HFFc6 (cell line): ENCODE measurements around the gene CYP2F1. TPM values are rescaled to one million over a fixed set of nuclear protein-coding genes. Genes with fewer than 3 reads are reported as not detected.
"Not testable (repeated sequence)": the region's sequence is repeated elsewhere in the genome, so short reads cannot be mapped to it uniquely, and the experiment has no call there.

Source experiments
- DNase-seq: peaks from one replicate; pipeline ENCODE4 v3.0.0-alpha.2; 2018
- H3K27ac Mint-ChIP-seq: 2 replicates; pipeline ENCODE4 v1.8.0; 2020; ENCODE audit warnings: mild to moderate bottlenecking, mixed read lengths
- H3K27me3 Mint-ChIP-seq: 2 replicates; pipeline ENCODE4 v1.8.0; 2021; ENCODE audit warnings: mild to moderate bottlenecking, moderate library complexity, mixed read lengths; ENCODE audit not compliant: insufficient read depth
- H3K36me3 Mint-ChIP-seq: 2 replicates; pipeline ENCODE4 v1.8.0; 2021; ENCODE audit warnings: low read depth, mixed read lengths
- H3K4me1 Mint-ChIP-seq: 2 replicates; pipeline ENCODE4 v1.8.0; 2020; ENCODE audit warnings: low read depth, mixed read lengths
- H3K4me3 Mint-ChIP-seq: 2 replicates; pipeline ENCODE4 v1.8.0; 2020; ENCODE audit warnings: mild to moderate bottlenecking, moderate library complexity, mixed read lengths
- H3K9me3 Mint-ChIP-seq: 2 replicates; pipeline ENCODE4 v1.8.0; 2020; ENCODE audit warnings: mild to moderate bottlenecking, mixed read lengths
- total RNA-seq, 6 experiments: library from RNA; stranded (reverse); fragmentation: NEBNext Ultra II Directional; extraction: Animal tissue kit (Norgen Biotek cat#: 25700); gene quantifications; 2 replicates in 1 of 6; 3 replicates in 5 of 6; pipeline ENCODE4 v1.2.3, GENCODE V29; 2021
- TF ChIP-seq, protein P1 (sequence below): fragments of 200-600 bp; sonication (generic); IDR thresholded peaks from 2 replicates; pipeline ENCODE4 v1.5.0; 2021; ENCODE audit warnings: antibody characterized with exemption, mild to moderate bottlenecking

CYP2F1 gene
- total RNA-seq, 6 experiments from 2014 or later: not detected

DNA sequence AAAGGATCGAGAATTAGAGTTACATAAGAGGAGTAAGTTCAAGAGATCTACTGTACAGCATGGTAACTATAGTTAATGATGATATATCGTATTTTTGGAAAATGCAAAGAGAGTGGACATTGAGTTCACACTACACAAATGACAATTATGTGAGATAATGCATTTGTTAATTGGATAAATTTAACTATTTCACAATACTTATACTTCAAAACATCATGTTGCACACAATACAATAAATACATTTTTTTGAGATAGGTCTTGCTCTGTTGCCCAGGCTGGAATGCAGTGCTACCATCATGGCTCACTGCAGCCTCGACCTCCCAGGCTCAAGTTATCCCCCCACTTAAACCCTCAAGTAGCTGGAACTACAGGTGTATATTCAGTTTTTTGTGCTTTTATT lies 8.1 kb upstream of the CYP2F1 start:
- no peak for DNase-seq
- Mint-ChIP-seq H3K27ac (no peak overlapping the region), H3K9me3 (peaks cover 28% of the 10 kb centered on the region), H3K27me3 (peaks cover 19% of the 10 kb centered on the region), H3K4me3 (no peak overlapping the region), H3K4me1 (no peaks in the 10 kb centered on the region), H3K36me3 (peaks cover 6% of the 10 kb centered on the region)
- TF ChIP-seq, protein P1, sequence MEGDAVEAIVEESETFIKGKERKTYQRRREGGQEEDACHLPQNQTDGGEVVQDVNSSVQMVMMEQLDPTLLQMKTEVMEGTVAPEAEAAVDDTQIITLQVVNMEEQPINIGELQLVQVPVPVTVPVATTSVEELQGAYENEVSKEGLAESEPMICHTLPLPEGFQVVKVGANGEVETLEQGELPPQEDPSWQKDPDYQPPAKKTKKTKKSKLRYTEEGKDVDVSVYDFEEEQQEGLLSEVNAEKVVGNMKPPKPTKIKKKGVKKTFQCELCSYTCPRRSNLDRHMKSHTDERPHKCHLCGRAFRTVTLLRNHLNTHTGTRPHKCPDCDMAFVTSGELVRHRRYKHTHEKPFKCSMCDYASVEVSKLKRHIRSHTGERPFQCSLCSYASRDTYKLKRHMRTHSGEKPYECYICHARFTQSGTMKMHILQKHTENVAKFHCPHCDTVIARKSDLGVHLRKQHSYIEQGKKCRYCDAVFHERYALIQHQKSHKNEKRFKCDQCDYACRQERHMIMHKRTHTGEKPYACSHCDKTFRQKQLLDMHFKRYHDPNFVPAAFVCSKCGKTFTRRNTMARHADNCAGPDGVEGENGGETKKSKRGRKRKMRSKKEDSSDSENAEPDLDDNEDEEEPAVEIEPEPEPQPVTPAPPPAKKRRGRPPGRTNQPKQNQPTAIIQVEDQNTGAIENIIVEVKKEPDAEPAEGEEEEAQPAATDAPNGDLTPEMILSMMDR: no peak

DNA sequence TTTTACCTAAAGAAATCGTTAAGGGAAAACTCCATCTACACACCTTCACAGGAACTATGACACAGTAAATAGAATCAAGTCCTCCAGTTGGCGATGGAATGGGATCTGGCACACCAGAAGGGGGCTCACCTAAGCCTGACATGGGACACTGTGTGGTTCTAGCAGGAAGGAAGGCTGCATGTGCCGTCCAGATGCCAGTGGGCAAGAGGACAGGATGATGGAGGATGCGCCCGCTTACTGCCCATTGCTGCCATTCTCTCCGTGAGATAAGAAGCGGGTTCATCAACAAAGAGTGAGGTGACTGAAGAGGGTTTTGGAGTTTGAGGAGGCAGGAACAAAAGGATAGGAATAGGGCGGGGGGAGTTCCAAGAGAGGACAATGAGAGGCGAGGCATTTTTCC lies 2.9 kb upstream of the CYP2F1 start:
- DNase-seq: no peak
- Mint-ChIP-seq H3K4me1 (no peaks in the 10 kb centered on the region), H3K9me3 (no peaks in the 10 kb centered on the region), H3K27ac (no peak overlapping the region), H3K27me3 (peaks cover 42% of the 10 kb centered on the region), H3K36me3 (no peaks in the 10 kb centered on the region), H3K4me3 (no peak overlapping the region)
- TF ChIP-seq, protein P1: no peak

GRCh38 chr19:41111750-41112295 lies 2.4 kb upstream of the CYP2F1 start:
- Mint-ChIP-seq H3K27ac (no peak overlapping the region), H3K4me3 (no peak overlapping the region), H3K36me3 (no peaks in the 10 kb centered on the region), H3K27me3 (peaks cover 47% of the 10 kb centered on the region), H3K4me1 (no peaks in the 10 kb centered on the region), H3K9me3 (no peaks in the 10 kb centered on the region)
- TF ChIP-seq, protein P1: no peak
- DNase-seq: no peak

DNA sequence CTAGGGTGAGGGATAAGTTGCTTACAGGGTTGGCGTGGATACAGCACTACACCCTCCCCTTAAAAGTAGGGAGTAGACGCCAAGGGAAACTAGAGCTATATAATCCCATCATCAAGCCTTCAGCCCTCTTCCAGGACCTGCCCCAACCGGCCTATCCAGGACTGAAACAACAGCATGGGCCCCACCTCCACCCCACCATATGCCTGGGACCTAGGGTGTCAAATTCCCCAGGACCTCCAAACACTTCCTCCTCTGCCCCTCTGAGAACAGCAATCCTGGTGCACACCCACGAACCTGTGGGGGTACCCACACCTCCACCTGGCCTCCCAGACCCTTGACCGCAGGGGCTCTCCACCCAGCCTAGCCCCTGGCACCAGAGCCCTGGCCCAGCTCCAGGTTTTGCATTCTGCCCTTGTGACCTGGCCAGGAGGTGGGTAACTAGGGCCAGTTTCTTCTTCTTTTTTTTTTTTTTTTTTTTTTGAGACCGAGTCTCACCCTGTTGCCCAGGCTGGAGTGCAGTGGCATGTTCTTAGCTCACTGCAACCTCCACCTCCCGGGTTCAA lies 1.4 kb upstream of the CYP2F1 start:
- H3K36me3 Mint-ChIP-seq: no peaks in the 10 kb centered on the region
- no peak overlapping the region for H3K4me3 Mint-ChIP-seq
- TF ChIP-seq, protein P1: no peak
- peaks cover 54% of the 10 kb centered on the region for H3K27me3 Mint-ChIP-seq
- no peak overlapping the region for H3K27ac Mint-ChIP-seq
- H3K9me3 Mint-ChIP-seq: no peaks in the 10 kb centered on the region
- no peak for DNase-seq
- H3K4me1 Mint-ChIP-seq: no peaks in the 10 kb centered on the region

DNA sequence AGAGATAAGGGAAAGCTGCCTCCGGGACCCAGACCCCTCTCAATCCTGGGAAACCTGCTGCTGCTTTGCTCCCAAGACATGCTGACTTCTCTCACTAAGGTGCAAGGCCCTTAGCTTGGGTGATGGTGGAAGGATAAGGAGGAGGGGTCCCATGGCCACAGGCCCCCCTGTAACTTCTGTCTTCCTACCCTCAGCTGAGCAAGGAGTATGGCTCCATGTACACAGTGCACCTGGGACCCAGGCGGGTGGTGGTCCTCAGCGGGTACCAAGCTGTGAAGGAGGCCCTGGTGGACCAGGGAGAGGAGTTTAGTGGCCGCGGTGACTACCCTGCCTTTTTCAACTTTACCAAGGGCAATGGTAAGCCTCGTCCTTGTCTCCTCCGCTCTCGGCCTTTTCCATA lies 2.0 kb downstream of the CYP2F1 start:
- H3K9me3 Mint-ChIP-seq: no peaks in the 10 kb centered on the region
- H3K36me3 Mint-ChIP-seq: no peaks in the 10 kb centered on the region
- TF ChIP-seq, protein P1: no peak
- H3K27me3 Mint-ChIP-seq: peaks cover 45% of the 10 kb centered on the region
- DNase-seq: no peak
- H3K4me3 Mint-ChIP-seq: no peak overlapping the region
- H3K27ac Mint-ChIP-seq: no peak overlapping the region
- H3K4me1 Mint-ChIP-seq: no peaks in the 10 kb centered on the region

GRCh38 chr19:41120929-41121911 lies 7.0 kb downstream of the CYP2F1 start:
- not testable (repeated sequence) for H3K9me3 Mint-ChIP-seq, H3K27ac Mint-ChIP-seq, H3K4me1 Mint-ChIP-seq, H3K4me3 Mint-ChIP-seq, DNase-seq, H3K36me3 Mint-ChIP-seq
- H3K27me3 Mint-ChIP-seq: peaks cover 28% of the 10 kb centered on the region

GRCh38 chr19:41122846-41123245 lies 8.6 kb downstream of the CYP2F1 start:
- H3K27ac Mint-ChIP-seq, H3K36me3 Mint-ChIP-seq, H3K4me3 Mint-ChIP-seq, DNase-seq, H3K9me3 Mint-ChIP-seq, H3K4me1 Mint-ChIP-seq: not testable (repeated sequence)
- peaks cover 16% of the 10 kb centered on the region for H3K27me3 Mint-ChIP-seq
